SK-N-SH (cell line): Measurements from ENCODE around the gene DROSHA. TPM values are rescaled to one million over a fixed set of nuclear protein-coding genes. Genes with fewer than 3 reads are reported as not detected.

Experiments used
- CTCF ChIA-PET: fragments of 300-600, 350-600 bp; formaldehyde crosslinking; extraction: SDS; loops from one replicate; lab custom pipeline; 2021; lab: Yijun Ruan, JAX
- POLR2A ChIA-PET: fragments of 350-600 bp; sonication (Branson Sonifier 250); formaldehyde crosslinking; extraction: SDS; loops from one replicate; lab custom pipeline; 2020; ENCODE audit warnings: antibody characterized with exemption, inconsistent platforms; lab: Yijun Ruan, JAX
- DNase-seq: peaks from one replicate; pipeline ENCODE4 v3.0.0; 2012
- H2AFZ ChIP-seq: fragments of 200-600 bp; sonication (generic); 2 replicates; pipeline ENCODE4 v1.8.1; 2016; ENCODE audit warnings: antibody characterized with exemption, mild to moderate bottlenecking, low read depth
- H3F3A ChIP-seq: fragments of 200-600 bp; sonication (generic); replicated peaks from 2 replicates; pipeline ENCODE3; 2016; ENCODE audit warnings: antibody characterized with exemption, mild to moderate bottlenecking; ENCODE audit not compliant: insufficient read depth
- H3K27ac ChIP-seq, 2 experiments: fragments of 200-500 bp in 1 of 2; fragments of 200-600 bp in 1 of 2; sonication (Bioruptor generic) in 1 of 2; sonication (generic), shearing (Covaris generic) in 1 of 2; 2 replicates each; pipeline versions ENCODE4 v1.5.1 to v1.6.1; 2014 to 2016; ENCODE audit warnings: low read depth in 2 of 2, inconsistent platforms in 1 of 2, low read length in 1 of 2, mild to moderate bottlenecking in 1 of 2, mixed read lengths in 1 of 2
- H3K27me3 ChIP-seq: fragments of 200-600 bp; sonication (generic), shearing (Covaris generic); 2 replicates; pipeline ENCODE4 v1.6.1; 2016; ENCODE audit warnings: mixed run types; ENCODE audit not compliant: insufficient read depth
- H3K36me3 ChIP-seq, 2 experiments: fragments of 200-500 bp in 1 of 2; fragments of 200-600 bp in 1 of 2; sonication (Bioruptor generic) in 1 of 2; sonication (generic) in 1 of 2; replicated peaks in 1 of 2; 2 replicates each; pipeline versions ENCODE3 to v1.5.1; 2014 to 2016; ENCODE audit warnings: low read length in 1 of 2, mild to moderate bottlenecking in 1 of 2; ENCODE audit not compliant: insufficient read depth in 2 of 2, control insufficient read depth in 1 of 2
- H3K4me1 ChIP-seq, 2 experiments: fragments of 200-500 bp in 1 of 2; fragments of 200-600 bp in 1 of 2; sonication (Bioruptor generic) in 1 of 2; sonication (generic), shearing (Covaris generic) in 1 of 2; 2 replicates each; pipeline versions ENCODE4 v1.5.1 to v1.6.1; 2014 to 2016; ENCODE audit warnings: low read depth in 1 of 2, low read length in 1 of 2, mixed run types in 1 of 2; ENCODE audit not compliant: insufficient read depth in 2 of 2, control insufficient read depth in 1 of 2
- H3K4me2 ChIP-seq: fragments of 200-600 bp; sonication (generic), shearing (Covaris generic); 2 replicates; pipeline ENCODE4 v1.6.1; 2017; ENCODE audit warnings: mixed run types
- H3K4me3 ChIP-seq, 2 experiments: fragments of 200-500 bp in 1 of 2; fragments of 200-600 bp in 1 of 2; sonication (Bioruptor generic) in 1 of 2; sonication (generic), shearing (Covaris generic) in 1 of 2; 2 replicates each; pipeline versions ENCODE4 v1.5.1 to v1.8.1; 2014 to 2016; ENCODE audit warnings: low read depth in 2 of 2, inconsistent platforms in 1 of 2, low read length in 1 of 2, mild to moderate bottlenecking in 1 of 2, mixed read lengths in 1 of 2, moderate library complexity in 1 of 2
- H3K79me2 ChIP-seq: fragments of 200-600 bp; sonication (generic); 2 replicates; pipeline ENCODE4 v1.8.1; 2017; ENCODE audit warnings: mild to moderate bottlenecking; ENCODE audit not compliant: insufficient read depth
- H3K9ac ChIP-seq: fragments of 200-600 bp; sonication (generic); 2 replicates; pipeline ENCODE4 v1.6.1; 2017; ENCODE audit warnings: mixed run types
- H3K9me2 ChIP-seq: fragments of 200-600 bp; sonication (generic); 2 replicates; pipeline ENCODE4 v1.6.1; 2017; ENCODE audit warnings: mixed run types
- H3K9me3 ChIP-seq: fragments of 200-600 bp; sonication (generic); 2 replicates; pipeline ENCODE4 v1.6.1; 2017; ENCODE audit warnings: mixed run types, mild to moderate bottlenecking, moderate library complexity
- H4K20me1 ChIP-seq: fragments of 200-600 bp; sonication (generic); 2 replicates; pipeline ENCODE4 v1.6.1; 2017; ENCODE audit warnings: mild to moderate bottlenecking, mixed run types; ENCODE audit not compliant: insufficient read depth
- CHD2 ChIP-seq: fragments of 150-350 bp; IDR thresholded peaks from 2 replicates; pipeline ENCODE4 v1.6.1; 2018; ENCODE audit warnings: low read length; ENCODE audit not compliant: partially characterized antibody
- ELF1 ChIP-seq: IDR thresholded peaks from 2 replicates; pipeline ENCODE4 v1.4.0; 2012
- EP300 ChIP-seq, 2 experiments: IDR thresholded peaks; 2 replicates each; pipeline versions ENCODE4 v1.4.0 to v1.6.1; 2012; ENCODE audit warnings: borderline replicate concordance in 1 of 2, low read depth in 1 of 2, low read length in 1 of 2
- FOSL2 ChIP-seq: IDR thresholded peaks from 2 replicates; pipeline ENCODE4 v1.4.0; 2012; ENCODE audit warnings: low read depth, mild to moderate bottlenecking, moderate library complexity, borderline replicate concordance
- FOXM1 ChIP-seq: IDR thresholded peaks from 2 replicates; pipeline ENCODE4 v1.4.0; 2012; ENCODE audit warnings: low read depth, mild to moderate bottlenecking
- GABPA ChIP-seq: IDR thresholded peaks from 2 replicates; pipeline ENCODE4 v1.4.0; 2012; ENCODE audit warnings: low read depth, mild to moderate bottlenecking
- JUND ChIP-seq: IDR thresholded peaks from 2 replicates; pipeline ENCODE4 v1.4.0; 2012
- MAX ChIP-seq: IDR thresholded peaks from 2 replicates; pipeline ENCODE4 v1.4.0; 2012; ENCODE audit warnings: low read depth
- PBX3 ChIP-seq: IDR thresholded peaks from 2 replicates; pipeline ENCODE4; 2012
- POLR2AphosphoS5 ChIP-seq: IDR thresholded peaks from 2 replicates; pipeline ENCODE4 v1.6.1; 2012; ENCODE audit warnings: low read depth, low read length
- RAD21 ChIP-seq: IDR thresholded peaks from 2 replicates; pipeline ENCODE4 v1.6.1; 2012; ENCODE audit warnings: mild to moderate bottlenecking, low read length
- RCOR1 ChIP-seq: fragments of 150-350 bp; IDR thresholded peaks from 2 replicates; pipeline ENCODE4 v1.6.1; 2017; ENCODE audit warnings: antibody characterized with exemption, low read length
- RFX5 ChIP-seq: IDR thresholded peaks from 2 replicates; pipeline ENCODE4 v1.6.1; 2012; ENCODE audit warnings: mild to moderate bottlenecking, improper control_type of control experiment, low read length
- RXRA ChIP-seq: IDR thresholded peaks from 2 replicates; pipeline ENCODE4 v1.4.0; 2012; ENCODE audit warnings: low read depth, mild to moderate bottlenecking, borderline replicate concordance
- SMC3 ChIP-seq: IDR thresholded peaks from 2 replicates; pipeline ENCODE4 v1.6.1; 2012; ENCODE audit warnings: low read depth, low read length, improper control_type of control experiment
- TCF12 ChIP-seq: IDR thresholded peaks from 2 replicates; pipeline ENCODE4 v1.4.0; 2012
- TEAD4 ChIP-seq: IDR thresholded peaks from 2 replicates; pipeline ENCODE4 v1.4.0; 2012; ENCODE audit warnings: mild to moderate bottlenecking, borderline replicate concordance; ENCODE audit not compliant: insufficient read depth
- USF1 ChIP-seq: IDR thresholded peaks from 2 replicates; pipeline ENCODE4 v1.4.0; 2012; ENCODE audit warnings: low read depth, borderline replicate concordance
- YY1 ChIP-seq: IDR thresholded peaks from 2 replicates; pipeline ENCODE4 v1.4.0; 2012; ENCODE audit warnings: low read depth, mild to moderate bottlenecking
- ZBTB33 ChIP-seq: IDR thresholded peaks from 2 replicates; pipeline ENCODE4 v1.4.0; 2012; ENCODE audit warnings: low read depth, borderline replicate concordance
- WGBS: methylation state at CpG from one replicate; pipeline ENCODE4 v1.1.6; 2017; ENCODE audit warnings: low lambda C conversion rate; 5-methylcytosine and 5-hydroxymethylcytosine counted together
- polyA plus RNA-seq, 3 experiments: library from polyadenylated mRNA; depleted of rRNA; stranded (reverse); fragments of >200 nt; gene quantifications; 2 replicates each; pipeline ENCODE4 v1.2.3, GENCODE V29; 2012
- TF ChIP-seq, protein P1 (sequence below): fragments of 150-350 bp; IDR thresholded peaks from 2 replicates; pipeline ENCODE4 v1.6.1; 2016; ENCODE audit warnings: mild to moderate bottlenecking, low read depth, low read length

The DROSHA gene
- polyA plus RNA-seq, 1 of the 3 experiments (the other 2 are of a cell fraction): 49.3 TPM

DNA sequence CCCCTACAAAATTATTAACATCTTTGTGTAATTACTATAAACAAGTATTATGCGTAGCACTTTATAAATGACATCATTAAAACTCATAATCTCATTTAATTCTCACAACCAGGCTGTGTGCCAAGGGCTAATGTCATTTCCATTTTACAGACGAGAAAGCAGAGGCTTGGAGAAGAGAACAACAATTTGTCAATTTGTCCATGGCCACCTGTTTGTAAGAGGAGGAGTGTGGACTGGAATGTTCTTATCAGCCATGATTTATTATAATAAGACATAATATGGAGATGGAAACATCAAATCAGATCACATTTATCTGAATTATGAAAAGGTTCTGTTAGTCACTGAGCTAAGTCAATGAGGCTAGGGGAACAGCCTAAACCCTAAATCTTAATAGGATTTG, 97.0 kb downstream of the DROSHA start:
- Histone ChIP-seq H3K4me3 (no peak overlapping the region), H3K27ac (no peak overlapping the region), H3F3A (no peaks in the 10 kb centered on the region), H4K20me1 (no peaks in the 10 kb centered on the region), H3K4me2 (no peak overlapping the region), H3K36me3 (peaks cover 40 to 66% of the 10 kb centered on the region in 2 experiments), H3K79me2 (no peaks in the 10 kb centered on the region), H3K9me2 (no peaks in the 10 kb centered on the region), H3K9me3 (no peaks in the 10 kb centered on the region), H2AFZ (no peak overlapping the region), H3K9ac (no peak overlapping the region), H3K27me3 (no peaks in the 10 kb centered on the region), H3K4me1 (peaks cover 0 to 2% of the 10 kb centered on the region in 2 experiments; a peak in 2 of 4 replicates)
- POLR2A ChIA-PET: no interaction called here
- DNase-seq: no peak
- TF ChIP-seq RCOR1 (peak; percentile 57; the same call in 1 of the 2 replicates), PBX3 (no peak), EP300 (IDR thresholded peaks at IDR 0.05; ENCODE audit: borderline replicate concordance in 1 of 2, low read depth in 1 of 2, low read length in 1 of 2) (peak in 1 of 2 experiments; percentile 63; a peak in 2 of 4 replicates), POLR2AphosphoS5 (no peak), RXRA (no peak), FOSL2 (no peak), FOXM1 (no peak), JUND (no peak), TCF12 (no peak), GABPA (no peak), USF1 (no peak), SMC3 (no peak)
- 59% methylated on average over 2 of the region's 2 CpGs for WGBS
- CTCF ChIA-PET: interaction anchor here (1.2 kb wide), 1 partner anchor 163 kb away, joined by 5 read pairs; no protein-coding TSS in a partner anchor

DNA sequence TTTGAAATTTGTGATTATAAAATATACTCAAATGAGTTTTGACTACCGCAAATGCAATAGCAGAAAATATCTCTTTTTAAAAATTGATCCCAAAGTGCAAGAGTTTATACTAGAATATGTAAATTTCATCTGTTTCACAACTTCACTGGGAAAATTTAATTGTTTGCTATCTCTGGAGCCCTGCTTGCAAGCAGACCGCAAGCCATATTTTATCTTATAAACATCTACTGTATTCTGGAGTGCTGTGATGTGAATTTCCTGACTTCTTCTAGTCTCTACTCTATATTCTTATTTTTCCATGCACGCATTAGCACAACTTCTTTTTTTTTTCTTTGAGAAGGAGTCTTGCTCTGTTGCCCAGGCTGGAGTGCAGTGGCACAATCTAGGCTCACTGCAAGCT, 98.7 kb downstream of the DROSHA start:
- Histone ChIP-seq H3K4me1 (peaks cover 0 to 2% of the 10 kb centered on the region in 2 experiments; a peak in 2 of 4 replicates), H2AFZ (no peak overlapping the region), H3K27me3 (no peaks in the 10 kb centered on the region), H4K20me1 (no peaks in the 10 kb centered on the region), H3K79me2 (no peaks in the 10 kb centered on the region), H3K9me3 (no peaks in the 10 kb centered on the region), H3K4me2 (no peak overlapping the region), H3K9me2 (no peaks in the 10 kb centered on the region), H3K27ac (no peak overlapping the region), H3K9ac (no peak overlapping the region), H3K4me3 (no peak overlapping the region), H3K36me3 (peaks cover 44 to 72% of the 10 kb centered on the region in 2 experiments), H3F3A (no peaks in the 10 kb centered on the region)
- ChIA-PET CTCF (no interaction called here), POLR2A (no interaction called here)
- TF ChIP-seq EP300 (IDR thresholded peaks at IDR 0.05; ENCODE audit: borderline replicate concordance in 1 of 2, low read depth in 1 of 2, low read length in 1 of 2) (no peak), ELF1 (no peak), TEAD4 (no peak), MAX (no peak), YY1 (no peak), FOXM1 (no peak), CHD2 (no peak), RXRA (no peak), RAD21 (no peak), USF1 (no peak), ZBTB33 (no peak), RFX5 (no peak)
- TF ChIP-seq, protein P1, sequence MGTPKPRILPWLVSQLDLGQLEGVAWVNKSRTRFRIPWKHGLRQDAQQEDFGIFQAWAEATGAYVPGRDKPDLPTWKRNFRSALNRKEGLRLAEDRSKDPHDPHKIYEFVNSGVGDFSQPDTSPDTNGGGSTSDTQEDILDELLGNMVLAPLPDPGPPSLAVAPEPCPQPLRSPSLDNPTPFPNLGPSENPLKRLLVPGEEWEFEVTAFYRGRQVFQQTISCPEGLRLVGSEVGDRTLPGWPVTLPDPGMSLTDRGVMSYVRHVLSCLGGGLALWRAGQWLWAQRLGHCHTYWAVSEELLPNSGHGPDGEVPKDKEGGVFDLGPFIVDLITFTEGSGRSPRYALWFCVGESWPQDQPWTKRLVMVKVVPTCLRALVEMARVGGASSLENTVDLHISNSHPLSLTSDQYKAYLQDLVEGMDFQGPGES: no peak
- DNase-seq: no peak
- WGBS: 96% methylated on average over 3 of the region's 3 CpGs
